Activated T-helper 17 cell treated with anti-CD3 and anti-CD28 coated beads, Interleukin-2, amount 50 U/mL, for 72 hours (primary cell): ENCODE measurements around the gene MINDY4B. TPM values are rescaled to one million over a fixed set of nuclear protein-coding genes. Genes with fewer than 3 reads are reported as not detected.
"Not testable (repeated sequence)": the region's sequence is repeated elsewhere in the genome, so short reads cannot be mapped to it uniquely, and the experiment has no call there.

Experiments used
- ATAC-seq: fragments of 150-1000 bp; cut with Tn5 transposase; replicated peaks from 2 replicates; pipeline ENCODE4 v1.10.0; 2021; ENCODE audit warnings: mild to moderate bottlenecking, moderate library complexity
- H3K27ac Mint-ChIP-seq: one replicate; pipeline ENCODE4 v1.8.0; 2022; ENCODE audit warnings: mixed read lengths
- H3K27me3 Mint-ChIP-seq: one replicate; pipeline ENCODE4 v1.8.0; 2022; ENCODE audit warnings: mixed read lengths
- H3K36me3 Mint-ChIP-seq: one replicate; pipeline ENCODE4 v1.8.0; 2022; ENCODE audit warnings: low read depth, mild to moderate bottlenecking, mixed read lengths
- H3K4me1 Mint-ChIP-seq: one replicate; pipeline ENCODE4 v1.8.0; 2022; ENCODE audit warnings: mixed read lengths
- H3K4me3 Mint-ChIP-seq: one replicate; pipeline ENCODE4 v1.8.0; 2022; ENCODE audit warnings: mild to moderate bottlenecking, mixed read lengths
- H3K9me3 Mint-ChIP-seq: one replicate; pipeline ENCODE4 v1.8.0; 2022; ENCODE audit warnings: mixed read lengths
- total RNA-seq, 2 donors: library from RNA; stranded (reverse); gene quantifications; one replicate each; pipeline ENCODE4 v1.2.3, GENCODE V29; 2022

MINDY4B gene
- total RNA-seq, 2 donors from 2014 or later, result not detected

DNA sequence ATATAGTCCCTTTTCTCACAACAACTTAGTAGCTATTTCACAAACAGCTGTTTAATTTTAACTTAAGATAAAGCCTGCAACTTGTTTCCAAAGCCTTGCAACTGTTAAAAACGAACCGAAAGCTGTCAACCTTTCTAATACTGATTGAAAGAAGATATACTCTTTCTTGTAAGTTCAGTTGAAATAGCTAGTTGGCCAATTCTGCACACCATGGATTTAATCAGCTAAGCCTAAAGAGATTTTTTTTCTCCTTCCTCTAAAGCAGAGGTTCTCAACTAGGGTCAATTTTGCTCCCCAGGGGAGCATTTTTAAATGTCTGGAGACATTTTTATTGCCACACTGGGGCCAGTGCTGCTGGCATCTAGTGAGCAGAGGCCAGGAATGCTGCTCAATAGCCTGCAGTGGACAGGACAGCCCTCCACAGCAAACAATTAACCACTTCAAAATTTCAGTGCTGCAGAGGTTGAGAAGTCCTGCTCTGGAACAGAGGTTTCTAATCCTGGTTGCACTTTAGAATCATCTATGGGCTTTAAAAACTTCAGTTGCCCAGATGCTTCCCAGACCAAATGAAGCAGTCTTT, 26.2 kb downstream of the MINDY4B start:
- no peak for ATAC-seq
- H3K4me1 Mint-ChIP-seq, result no peaks in the 10 kb centered on the region
- no peaks in the 10 kb centered on the region for H3K36me3 Mint-ChIP-seq
- no peak overlapping the region for H3K4me3 Mint-ChIP-seq
- H3K27me3 Mint-ChIP-seq, result peaks cover 5% of the 10 kb centered on the region
- H3K27ac Mint-ChIP-seq, result no peak overlapping the region
- H3K9me3 Mint-ChIP-seq, result no peaks in the 10 kb centered on the region

- Mint-ChIP-seq H3K27me3 (no peaks in the 10 kb centered on the region), H3K4me3 (no peak overlapping the region), H3K9me3 (no peaks in the 10 kb centered on the region), H3K36me3 (no peaks in the 10 kb centered on the region), H3K27ac (no peak overlapping the region), H3K4me1 (no peaks in the 10 kb centered on the region)
- no peak for ATAC-seq
These were observed 26.9 kb downstream of the MINDY4B start for GRCh38 chr3:150878290-150878689.

- ATAC-seq, result no peak
- H3K36me3 Mint-ChIP-seq, result no peaks in the 10 kb centered on the region
- H3K4me1 Mint-ChIP-seq, result no peaks in the 10 kb centered on the region
These were observed 27.9 kb downstream of the MINDY4B start for GRCh38 chr3:150877303-150877702.

GRCh38 chr3:150876611-150877265, 28.5 kb downstream of the MINDY4B start:
- no peaks in the 10 kb centered on the region for H3K27me3 Mint-ChIP-seq
- H3K27ac Mint-ChIP-seq, result no peak overlapping the region
- no peaks in the 10 kb centered on the region for H3K36me3 Mint-ChIP-seq
- H3K9me3 Mint-ChIP-seq, result no peaks in the 10 kb centered on the region
- no peaks in the 10 kb centered on the region for H3K4me1 Mint-ChIP-seq
- H3K4me3 Mint-ChIP-seq, result no peak overlapping the region
- ATAC-seq, result no peak

More at GRCh38 chr3:150877303-150877702, 27.9 kb downstream of the MINDY4B start:
- no peaks in the 10 kb centered on the region for H3K9me3 Mint-ChIP-seq
- no peak overlapping the region for H3K4me3 Mint-ChIP-seq
- no peak overlapping the region for H3K27ac Mint-ChIP-seq
- no peaks in the 10 kb centered on the region for H3K27me3 Mint-ChIP-seq

GRCh38 chr3:150875548-150875947, 29.7 kb downstream of the MINDY4B start:
- ATAC-seq, result peak; percentile 66
- no peak overlapping the region for H3K27ac Mint-ChIP-seq
- no peaks in the 10 kb centered on the region for H3K4me1 Mint-ChIP-seq
- no peaks in the 10 kb centered on the region for H3K36me3 Mint-ChIP-seq
- no peak overlapping the region for H3K4me3 Mint-ChIP-seq
- no peaks in the 10 kb centered on the region for H3K9me3 Mint-ChIP-seq
- no peaks in the 10 kb centered on the region for H3K27me3 Mint-ChIP-seq

- Mint-ChIP-seq H3K36me3 (no peaks in the 10 kb centered on the region), H3K27ac (no peak overlapping the region), H3K4me1 (no peaks in the 10 kb centered on the region), H3K9me3 (no peaks in the 10 kb centered on the region), H3K4me3 (no peak overlapping the region), H3K27me3 (no peaks in the 10 kb centered on the region)
- peak; percentile 44 for ATAC-seq
These were observed 30.5 kb downstream of the MINDY4B start for GRCh38 chr3:150874666-150875219.

GRCh38 chr3:150871192-150871591, 34.0 kb downstream of the MINDY4B start:
- Mint-ChIP-seq H3K9me3 (no peaks in the 10 kb centered on the region), H3K4me3 (no peak overlapping the region), H3K27ac (no peak overlapping the region), H3K36me3 (no peaks in the 10 kb centered on the region), H3K27me3 (peaks cover 10% of the 10 kb centered on the region), H3K4me1 (no peaks in the 10 kb centered on the region)
- no peak for ATAC-seq

DNA sequence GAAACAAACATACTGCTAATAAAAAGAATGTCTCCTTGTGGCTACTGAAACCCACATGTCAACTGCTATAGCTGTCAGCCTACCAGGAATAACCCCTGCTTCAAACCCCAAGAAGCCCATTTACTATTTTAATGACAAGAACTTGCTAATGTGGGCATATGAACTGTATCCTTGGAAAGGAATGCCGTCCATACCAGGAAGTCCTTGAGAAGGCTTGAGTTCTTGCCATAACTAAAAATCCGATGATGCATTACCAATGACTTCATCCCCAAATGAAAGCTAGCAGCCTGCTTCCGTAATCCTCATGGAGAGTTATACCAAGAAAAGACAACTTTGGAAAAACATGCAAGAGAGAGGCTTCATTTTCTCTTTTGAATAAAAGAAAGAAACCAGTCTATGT, 34.8 kb downstream of the MINDY4B start:
- H3K27ac Mint-ChIP-seq, result no peak overlapping the region
- H3K4me3 Mint-ChIP-seq, result no peak overlapping the region
- no peak for ATAC-seq
- no peaks in the 10 kb centered on the region for H3K9me3 Mint-ChIP-seq
- H3K36me3 Mint-ChIP-seq, result no peaks in the 10 kb centered on the region
- peaks cover 12% of the 10 kb centered on the region for H3K27me3 Mint-ChIP-seq
- no peaks in the 10 kb centered on the region for H3K4me1 Mint-ChIP-seq

DNA sequence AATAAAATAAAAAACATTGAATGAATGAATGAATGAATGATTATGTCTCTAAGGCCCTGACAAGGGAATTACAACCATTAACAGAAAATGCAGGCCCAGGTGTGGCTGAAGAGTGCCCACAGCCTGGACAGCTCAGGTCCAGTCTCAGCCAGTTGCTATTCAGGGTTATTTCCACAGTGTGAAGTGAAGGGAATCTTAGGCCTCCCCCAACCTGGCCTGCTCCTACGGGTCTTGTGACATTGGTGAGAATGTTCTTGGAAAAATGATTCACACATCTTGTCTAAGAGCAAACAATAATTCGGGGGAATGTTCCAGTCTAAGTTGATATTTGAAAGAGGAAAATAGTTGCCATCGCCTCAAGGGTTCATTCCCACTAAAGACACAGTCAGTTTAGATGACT, 37.0 kb downstream of the MINDY4B start:
- H3K27me3 Mint-ChIP-seq, result peaks cover 16% of the 10 kb centered on the region
- no peaks in the 10 kb centered on the region for H3K36me3 Mint-ChIP-seq

GRCh38 chr3:150867434-150867833, 37.8 kb downstream of the MINDY4B start:
- no peak for ATAC-seq
- H3K36me3 Mint-ChIP-seq, result no peaks in the 10 kb centered on the region
- no peak overlapping the region for H3K4me3 Mint-ChIP-seq
- peak overlapping the region; percentile 0 for H3K27ac Mint-ChIP-seq
- H3K4me1 Mint-ChIP-seq, result peaks cover 3% of the 10 kb centered on the region
- H3K27me3 Mint-ChIP-seq, result peaks cover 16% of the 10 kb centered on the region
- H3K9me3 Mint-ChIP-seq, result no peaks in the 10 kb centered on the region

More for the DNA sequence above, 37.0 kb downstream of the MINDY4B start:
- no peak for ATAC-seq
- H3K4me1 Mint-ChIP-seq, result peaks cover 3% of the 10 kb centered on the region
- H3K27ac Mint-ChIP-seq, result no peak overlapping the region
- no peak overlapping the region for H3K4me3 Mint-ChIP-seq
- no peaks in the 10 kb centered on the region for H3K9me3 Mint-ChIP-seq

DNA sequence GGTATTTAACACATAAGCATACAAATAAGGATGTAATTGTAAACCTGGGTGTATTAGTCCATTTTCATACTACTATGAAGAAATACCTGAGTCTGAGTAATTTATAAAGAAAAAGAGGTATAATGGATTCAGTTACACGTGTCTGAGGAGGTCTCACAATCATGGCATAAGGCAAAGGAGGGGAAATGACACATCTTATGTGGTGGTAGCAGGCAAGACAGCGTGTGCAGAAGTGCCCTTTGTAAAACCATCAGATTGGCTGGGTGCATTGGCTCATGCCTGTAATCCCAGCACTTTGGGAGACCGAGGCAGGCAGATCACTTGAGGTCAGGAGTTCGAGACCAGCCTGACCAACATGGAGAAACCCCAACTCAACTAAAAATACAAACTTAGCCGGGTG, 41.3 kb downstream of the MINDY4B start:
- ATAC-seq, H3K36me3 Mint-ChIP-seq, H3K9me3 Mint-ChIP-seq, H3K4me3 Mint-ChIP-seq, H3K4me1 Mint-ChIP-seq: not testable (repeated sequence)
- Mint-ChIP-seq H3K27ac (peak overlapping the region; percentile 49), H3K27me3 (peaks cover 16% of the 10 kb centered on the region)

DNA sequence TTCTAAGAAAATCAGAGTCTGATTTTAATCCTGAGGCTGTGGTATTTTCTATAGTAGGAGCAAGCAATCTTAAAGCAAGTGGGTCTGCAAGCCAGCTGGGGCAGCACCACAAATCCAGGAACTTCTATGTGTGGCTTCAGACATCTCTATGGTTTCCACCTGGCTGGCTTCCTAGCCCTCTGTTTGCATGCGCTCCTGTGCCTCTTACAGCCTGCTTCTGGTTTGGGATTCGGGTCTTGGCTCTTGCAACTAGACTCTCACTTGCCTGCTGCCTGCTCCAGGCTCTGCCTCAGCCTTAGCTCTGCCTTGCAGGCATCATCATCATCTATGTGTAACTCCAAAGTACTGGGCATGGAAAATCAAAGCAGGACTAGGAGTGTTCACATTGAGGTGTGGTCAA, 43.4 kb downstream of the MINDY4B start:
- no peaks in the 10 kb centered on the region for H3K9me3 Mint-ChIP-seq
- peaks cover 11% of the 10 kb centered on the region for H3K27me3 Mint-ChIP-seq
- H3K4me1 Mint-ChIP-seq, result peaks cover 3% of the 10 kb centered on the region
- H3K36me3 Mint-ChIP-seq, result no peaks in the 10 kb centered on the region
- ATAC-seq, result no peak
- no peak overlapping the region for H3K27ac Mint-ChIP-seq
- H3K4me3 Mint-ChIP-seq, result no peak overlapping the region

GRCh38 chr3:150857936-150858335, 47.3 kb downstream of the MINDY4B start:
- ATAC-seq, H3K9me3 Mint-ChIP-seq, H3K36me3 Mint-ChIP-seq, H3K4me3 Mint-ChIP-seq, H3K27ac Mint-ChIP-seq, H3K4me1 Mint-ChIP-seq: not testable (repeated sequence)
- peaks cover 12% of the 10 kb centered on the region for H3K27me3 Mint-ChIP-seq

DNA sequence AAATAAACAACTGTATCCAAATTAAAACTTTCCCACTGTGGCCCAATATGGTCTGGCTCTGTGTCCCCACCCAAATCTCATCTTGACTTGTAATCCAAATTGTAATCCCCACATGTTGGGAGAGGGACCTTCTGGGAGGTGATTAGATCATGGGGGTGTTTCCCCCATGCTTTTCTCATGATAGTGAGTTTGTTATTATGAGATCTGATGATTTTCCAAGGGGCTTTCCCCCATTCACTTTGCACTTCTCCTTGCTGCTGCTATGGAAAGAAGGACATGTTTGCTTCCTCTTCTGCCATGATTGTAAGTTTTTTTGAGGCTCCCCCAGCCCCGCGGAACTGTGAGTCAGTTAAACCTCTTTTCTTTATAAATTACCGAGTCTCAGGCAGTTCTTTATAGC, 55.0 kb downstream of the MINDY4B start:
- H3K27ac Mint-ChIP-seq, result no peak overlapping the region
- H3K36me3 Mint-ChIP-seq, result no peaks in the 10 kb centered on the region
- no peak for ATAC-seq
- no peaks in the 10 kb centered on the region for H3K9me3 Mint-ChIP-seq
- H3K27me3 Mint-ChIP-seq, result peaks cover 10% of the 10 kb centered on the region
- H3K4me1 Mint-ChIP-seq, result no peaks in the 10 kb centered on the region
- no peak overlapping the region for H3K4me3 Mint-ChIP-seq

- no peaks in the 10 kb centered on the region for H3K36me3 Mint-ChIP-seq
- no peak overlapping the region for H3K4me3 Mint-ChIP-seq
- no peaks in the 10 kb centered on the region for H3K4me1 Mint-ChIP-seq
- H3K27me3 Mint-ChIP-seq, result peaks cover 8% of the 10 kb centered on the region
- H3K27ac Mint-ChIP-seq, result no peak overlapping the region
- no peak for ATAC-seq
- no peaks in the 10 kb centered on the region for H3K9me3 Mint-ChIP-seq
These were observed 56.4 kb downstream of the MINDY4B start for GRCh38 chr3:150848864-150849263.
